ENCODE data around the gene RABGGTA.

DNA sequence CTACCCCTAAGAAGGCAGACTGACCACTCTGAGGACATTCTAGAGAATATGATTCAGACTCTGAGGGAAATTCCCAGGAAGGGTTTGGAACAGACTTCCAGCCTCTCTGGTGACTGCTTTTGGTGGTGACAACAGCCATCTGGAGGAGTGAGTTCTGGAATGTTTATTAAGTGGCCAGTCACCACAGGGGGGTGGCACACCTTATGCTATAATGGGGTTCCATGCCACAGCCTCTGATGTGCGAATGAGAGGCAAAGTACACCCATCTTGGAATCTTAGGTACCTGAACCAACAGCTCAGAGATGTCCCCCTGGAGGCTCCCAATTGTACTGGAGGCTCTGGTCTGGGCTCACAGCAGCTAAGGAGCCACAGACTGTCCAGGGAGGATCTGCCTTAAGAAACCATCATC lies 19.5 kb downstream of the RABGGTA start:
- TF ChIP-seq YY1 (IDR thresholded peaks at IDR 0.05; ENCODE audit: low read depth) (no peak), TEAD4 (IDR thresholded peaks at IDR 0.05) (no peak), EP300 (IDR thresholded peaks at IDR 0.05; ENCODE audit: borderline replicate concordance) (no peak), RAD21 (IDR thresholded peaks at IDR 0.05; ENCODE audit: low read depth) (no peak), TAF1 (IDR thresholded peaks at IDR 0.05; ENCODE audit: low read depth) (no peak), NFIC (IDR thresholded peaks at IDR 0.05) (no peak), CEBPB (IDR thresholded peaks at IDR 0.05) (no peak), FOXM1 (IDR thresholded peaks at IDR 0.05; ENCODE audit: borderline replicate concordance, low read depth) (no peak), ZBTB7A (IDR thresholded peaks at IDR 0.05; ENCODE audit: low read depth) (no peak), CREB1 (IDR thresholded peaks at IDR 0.05; ENCODE audit: low read depth) (no peak)
- TF ChIP-seq, protein P1, sequence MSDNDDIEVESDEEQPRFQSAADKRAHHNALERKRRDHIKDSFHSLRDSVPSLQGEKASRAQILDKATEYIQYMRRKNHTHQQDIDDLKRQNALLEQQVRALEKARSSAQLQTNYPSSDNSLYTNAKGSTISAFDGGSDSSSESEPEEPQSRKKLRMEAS (IDR thresholded peaks at IDR 0.05), result no peak
- TF ChIP-seq, protein P2, sequence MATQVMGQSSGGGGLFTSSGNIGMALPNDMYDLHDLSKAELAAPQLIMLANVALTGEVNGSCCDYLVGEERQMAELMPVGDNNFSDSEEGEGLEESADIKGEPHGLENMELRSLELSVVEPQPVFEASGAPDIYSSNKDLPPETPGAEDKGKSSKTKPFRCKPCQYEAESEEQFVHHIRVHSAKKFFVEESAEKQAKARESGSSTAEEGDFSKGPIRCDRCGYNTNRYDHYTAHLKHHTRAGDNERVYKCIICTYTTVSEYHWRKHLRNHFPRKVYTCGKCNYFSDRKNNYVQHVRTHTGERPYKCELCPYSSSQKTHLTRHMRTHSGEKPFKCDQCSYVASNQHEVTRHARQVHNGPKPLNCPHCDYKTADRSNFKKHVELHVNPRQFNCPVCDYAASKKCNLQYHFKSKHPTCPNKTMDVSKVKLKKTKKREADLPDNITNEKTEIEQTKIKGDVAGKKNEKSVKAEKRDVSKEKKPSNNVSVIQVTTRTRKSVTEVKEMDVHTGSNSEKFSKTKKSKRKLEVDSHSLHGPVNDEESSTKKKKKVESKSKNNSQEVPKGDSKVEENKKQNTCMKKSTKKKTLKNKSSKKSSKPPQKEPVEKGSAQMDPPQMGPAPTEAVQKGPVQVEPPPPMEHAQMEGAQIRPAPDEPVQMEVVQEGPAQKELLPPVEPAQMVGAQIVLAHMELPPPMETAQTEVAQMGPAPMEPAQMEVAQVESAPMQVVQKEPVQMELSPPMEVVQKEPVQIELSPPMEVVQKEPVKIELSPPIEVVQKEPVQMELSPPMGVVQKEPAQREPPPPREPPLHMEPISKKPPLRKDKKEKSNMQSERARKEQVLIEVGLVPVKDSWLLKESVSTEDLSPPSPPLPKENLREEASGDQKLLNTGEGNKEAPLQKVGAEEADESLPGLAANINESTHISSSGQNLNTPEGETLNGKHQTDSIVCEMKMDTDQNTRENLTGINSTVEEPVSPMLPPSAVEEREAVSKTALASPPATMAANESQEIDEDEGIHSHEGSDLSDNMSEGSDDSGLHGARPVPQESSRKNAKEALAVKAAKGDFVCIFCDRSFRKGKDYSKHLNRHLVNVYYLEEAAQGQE (IDR thresholded peaks at IDR 0.05; ENCODE audit: low read depth), result no peak
- TF ChIP-seq, protein P3, sequence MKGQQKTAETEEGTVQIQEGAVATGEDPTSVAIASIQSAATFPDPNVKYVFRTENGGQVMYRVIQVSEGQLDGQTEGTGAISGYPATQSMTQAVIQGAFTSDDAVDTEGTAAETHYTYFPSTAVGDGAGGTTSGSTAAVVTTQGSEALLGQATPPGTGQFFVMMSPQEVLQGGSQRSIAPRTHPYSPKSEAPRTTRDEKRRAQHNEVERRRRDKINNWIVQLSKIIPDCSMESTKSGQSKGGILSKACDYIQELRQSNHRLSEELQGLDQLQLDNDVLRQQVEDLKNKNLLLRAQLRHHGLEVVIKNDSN (IDR thresholded peaks at IDR 0.05), result no peak

All from Ishikawa (cell line).